Stimulated activated CD4-positive, alpha-beta T cell treated with anti-CD3 and anti-CD28 coated beads, Interleukin-15, amount 100 ng/mL, for 48 hours (primary cell): ENCODE results near the gene ITPA.

ENCODE experiments used
- DNase-seq, 2 donors: peaks; one replicate each; pipeline ENCODE4 v3.0.0-alpha.2; 2020; ENCODE audit warnings: low read depth in 2 of 2

Gene ITPA

GRCh38 chr20:3209257-3209945 lies at the start of gene ITPA:
Gene ITPA, plus strand, starts transcription at chr20:3209498. Its CDS starts 54 bp downstream, at chr20:3209552.
- DNase-seq, result peak in 1 of 2 donors; percentile 49

GRCh38 chr20:3160418-3160817 lies 48.9 kb upstream of the ITPA start:
- DNase-seq, result no peak

- DNase-seq, result no peak
Measured at GRCh38 chr20:3161316-3162079, 47.8 kb upstream of the ITPA start.

- DNase-seq, result no peak
Measured at GRCh38 chr20:3162080-3162611, 47.2 kb upstream of the ITPA start.

- DNase-seq, result no peak
Measured at GRCh38 chr20:3163099-3164042, 45.9 kb upstream of the ITPA start.

- no peak for DNase-seq
Measured at GRCh38 chr20:3164043-3164762, 45.1 kb upstream of the ITPA start.

- no peak for DNase-seq
Measured at GRCh38 chr20:3164763-3165410, 44.4 kb upstream of the ITPA start.

GRCh38 chr20:3165473-3166337 lies 43.6 kb upstream of the ITPA start:
- no peak for DNase-seq

GRCh38 chr20:3166338-3166912 lies 42.9 kb upstream of the ITPA start:
- DNase-seq, result no peak

- no peak for DNase-seq
Measured at GRCh38 chr20:3166913-3167342, 42.4 kb upstream of the ITPA start.

- no peak for DNase-seq
Measured at GRCh38 chr20:3167738-3168078, 41.6 kb upstream of the ITPA start.

- DNase-seq, result no peak
Measured at GRCh38 chr20:3168079-3168828, 41.0 kb upstream of the ITPA start.

- DNase-seq, result no peak
Measured at GRCh38 chr20:3168829-3169590, 40.3 kb upstream of the ITPA start.

- no peak for DNase-seq
Measured at GRCh38 chr20:3171391-3172125, 37.7 kb upstream of the ITPA start.

- DNase-seq, result no peak
Measured at GRCh38 chr20:3172126-3172932, 37.0 kb upstream of the ITPA start.

- peak; percentile 43 to 67 for DNase-seq
Measured at GRCh38 chr20:3172933-3173609, 36.2 kb upstream of the ITPA start, which contains the start of gene LZTS3. Gene LZTS3, minus strand, starts transcription at chr20:3173549. Its CDS starts 6,386 bp downstream, at chr20:3167163.
